ENCODE data around the gene IRX3.

IRX3 gene

GRCh38 chr16:54243202-54243601 lies 43.4 kb downstream of the IRX3 start:
- DNase-seq (ENCODE audit: low read depth), result no peak
- TF ChIP-seq, protein P1, sequence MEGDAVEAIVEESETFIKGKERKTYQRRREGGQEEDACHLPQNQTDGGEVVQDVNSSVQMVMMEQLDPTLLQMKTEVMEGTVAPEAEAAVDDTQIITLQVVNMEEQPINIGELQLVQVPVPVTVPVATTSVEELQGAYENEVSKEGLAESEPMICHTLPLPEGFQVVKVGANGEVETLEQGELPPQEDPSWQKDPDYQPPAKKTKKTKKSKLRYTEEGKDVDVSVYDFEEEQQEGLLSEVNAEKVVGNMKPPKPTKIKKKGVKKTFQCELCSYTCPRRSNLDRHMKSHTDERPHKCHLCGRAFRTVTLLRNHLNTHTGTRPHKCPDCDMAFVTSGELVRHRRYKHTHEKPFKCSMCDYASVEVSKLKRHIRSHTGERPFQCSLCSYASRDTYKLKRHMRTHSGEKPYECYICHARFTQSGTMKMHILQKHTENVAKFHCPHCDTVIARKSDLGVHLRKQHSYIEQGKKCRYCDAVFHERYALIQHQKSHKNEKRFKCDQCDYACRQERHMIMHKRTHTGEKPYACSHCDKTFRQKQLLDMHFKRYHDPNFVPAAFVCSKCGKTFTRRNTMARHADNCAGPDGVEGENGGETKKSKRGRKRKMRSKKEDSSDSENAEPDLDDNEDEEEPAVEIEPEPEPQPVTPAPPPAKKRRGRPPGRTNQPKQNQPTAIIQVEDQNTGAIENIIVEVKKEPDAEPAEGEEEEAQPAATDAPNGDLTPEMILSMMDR (IDR thresholded peaks at IDR 0.05; ENCODE audit: insufficient read depth, low read depth, low read length, missing control alignments), result no peak
- no peak overlapping the region for H3K4me3 ChIP-seq (ENCODE audit: low read depth, low read length)

DNA sequence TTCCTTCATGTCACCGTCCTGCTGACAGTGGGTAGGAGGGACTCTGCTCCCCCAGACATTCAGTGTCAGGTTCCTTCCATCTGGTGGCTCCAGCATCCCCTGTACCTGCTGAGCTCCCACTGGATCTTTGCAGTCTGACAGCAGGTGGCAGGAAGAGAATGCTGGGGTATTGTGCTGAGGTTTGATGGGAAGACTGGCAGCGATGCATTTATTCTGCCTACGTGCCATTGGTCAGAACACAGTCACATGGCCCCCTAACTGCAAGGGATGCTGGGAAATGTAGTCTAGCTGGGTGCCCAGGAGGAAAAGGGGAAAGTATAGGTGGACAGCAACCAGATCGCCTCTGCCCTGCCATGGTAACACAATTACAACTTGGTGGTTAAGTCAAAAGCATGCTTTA lies 44.4 kb downstream of the IRX3 start:
- DNase-seq (ENCODE audit: low read depth), result peak; percentile 1
- TF ChIP-seq, protein P1 (IDR thresholded peaks at IDR 0.05; ENCODE audit: insufficient read depth, low read depth, low read length, missing control alignments), result no peak
- H3K4me3 ChIP-seq (ENCODE audit: low read depth, low read length), result no peak overlapping the region

DNA sequence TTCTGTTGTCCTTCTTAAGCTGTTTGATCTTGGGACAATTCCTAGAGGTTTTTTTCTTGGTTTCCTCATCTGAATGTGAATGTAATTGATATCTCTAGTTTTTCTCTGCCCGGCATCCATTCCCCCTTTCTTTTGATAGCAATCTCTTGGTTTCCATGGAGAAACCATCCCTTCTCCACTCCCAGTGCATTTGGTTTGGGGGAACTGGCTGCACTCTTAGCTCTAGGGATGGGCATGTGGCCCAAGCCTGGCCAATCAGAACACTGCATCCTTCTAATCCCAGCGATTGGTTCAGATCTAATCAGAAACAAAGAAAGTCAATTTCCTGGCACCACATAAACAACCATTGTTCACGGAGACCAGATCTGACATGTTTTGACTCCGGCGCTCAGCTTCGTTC lies 45.1 kb downstream of the IRX3 start:
- DNase-seq (ENCODE audit: low read depth), result no peak
- TF ChIP-seq, protein P1 (IDR thresholded peaks at IDR 0.05; ENCODE audit: insufficient read depth, low read depth, low read length, missing control alignments), result no peak
- H3K4me3 ChIP-seq (ENCODE audit: low read depth, low read length), result no peak overlapping the region

GRCh38 chr16:54240271-54241129 lies 46.1 kb downstream of the IRX3 start:
- TF ChIP-seq, protein P1 (IDR thresholded peaks at IDR 0.05; ENCODE audit: insufficient read depth, low read depth, low read length, missing control alignments), result no peak
- no peak for DNase-seq (ENCODE audit: low read depth)
- H3K4me3 ChIP-seq (ENCODE audit: low read depth, low read length), result no peak overlapping the region

GRCh38 chr16:54239456-54239855 lies 47.1 kb downstream of the IRX3 start:
- H3K4me3 ChIP-seq (ENCODE audit: low read depth, low read length), result no peak overlapping the region
- DNase-seq (ENCODE audit: low read depth), result no peak
- TF ChIP-seq, protein P1 (IDR thresholded peaks at IDR 0.05; ENCODE audit: insufficient read depth, low read depth, low read length, missing control alignments), result no peak

DNA sequence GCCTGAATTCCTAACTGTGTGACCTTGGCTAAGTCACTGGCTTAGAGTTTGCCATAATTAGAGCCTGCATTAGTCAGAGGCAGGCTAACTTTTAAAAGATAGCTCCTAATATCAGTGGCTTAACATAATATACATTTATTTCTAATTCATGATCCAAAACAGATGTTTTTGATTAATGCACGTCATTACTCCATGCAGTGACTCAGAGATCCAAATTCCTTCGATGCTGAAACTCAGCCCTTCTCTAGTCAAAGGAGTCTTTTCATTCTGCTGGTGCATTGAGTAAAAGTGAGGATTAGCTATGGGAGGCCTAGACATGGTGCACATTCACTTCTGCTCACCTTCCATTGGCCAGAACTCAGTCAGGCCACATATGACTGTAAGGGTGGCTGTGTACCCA lies 49.8 kb downstream of the IRX3 start:
- TF ChIP-seq, protein P1 (IDR thresholded peaks at IDR 0.05; ENCODE audit: insufficient read depth, low read depth, low read length, missing control alignments), result no peak
- no peak overlapping the region for H3K4me3 ChIP-seq (ENCODE audit: low read depth, low read length)
- DNase-seq (ENCODE audit: low read depth), result no peak

DNA sequence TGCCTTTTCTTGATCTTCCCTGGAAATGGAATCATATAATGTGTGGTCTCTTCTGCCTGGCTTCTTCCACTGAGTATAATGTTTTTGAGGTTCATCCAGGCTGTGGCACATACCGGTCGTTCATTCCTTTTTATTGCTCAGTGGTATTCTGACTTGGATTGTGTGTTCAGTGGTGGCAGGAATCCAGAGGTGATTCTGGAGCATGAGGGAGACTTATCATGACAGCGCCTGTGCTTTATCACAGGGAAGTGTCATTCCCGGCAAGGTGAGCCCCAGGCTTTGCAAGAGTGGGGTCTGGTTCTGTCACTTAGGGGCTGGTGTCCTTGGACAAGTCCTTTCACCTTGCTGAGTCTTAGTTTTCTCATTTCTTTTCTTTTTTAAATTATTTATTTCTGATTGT lies 53.0 kb downstream of the IRX3 start:
- DNase-seq (ENCODE audit: low read depth), result no peak
- H3K4me3 ChIP-seq (ENCODE audit: low read depth, low read length), result no peak overlapping the region
- TF ChIP-seq, protein P1 (IDR thresholded peaks at IDR 0.05; ENCODE audit: insufficient read depth, low read depth, low read length, missing control alignments), result no peak

All from GM12865 (cell line).